Measurements from ENCODE around the gene TBCK. TPM values are rescaled to one million over a fixed set of nuclear protein-coding genes. Genes with fewer than 3 reads are reported as not detected.

TBCK gene
- total and polyA plus RNA-seq, 2 donors (not counting 3 experiments of a cell fraction or from before 2014, with no cell fraction given): 18.2 to 38.6 TPM

DNA sequence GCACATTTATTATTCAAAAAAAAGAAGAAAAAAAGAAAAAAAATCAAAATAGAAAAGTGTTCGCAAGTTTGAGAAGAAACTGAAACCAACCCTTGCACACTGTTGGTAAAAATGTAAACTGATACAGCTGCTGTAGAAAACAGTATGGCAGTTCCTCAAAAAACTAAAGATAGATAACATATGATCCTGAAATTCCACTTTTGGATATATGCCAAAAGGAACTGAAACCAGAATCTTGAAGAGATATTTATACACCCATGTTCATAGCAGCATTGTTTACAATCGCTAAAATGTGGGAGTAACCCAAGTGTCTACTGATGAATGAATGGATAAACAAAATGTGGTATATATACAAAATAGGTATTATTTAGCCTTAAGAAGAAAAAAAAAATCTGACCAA lies 155.4 kb downstream of the TBCK start:
- CTCF ChIA-PET: no interaction called here

More for the DNA sequence above, 155.4 kb downstream of the TBCK start:
- Histone ChIP-seq H2AFZ (ENCODE audit: low read depth, low read length) (no peak overlapping the region), H3K79me2 (ENCODE audit: control insufficient read depth, insufficient read depth, low read length) (no peaks in the 10 kb centered on the region), H3K36me3 (ENCODE audit: control insufficient read depth in 2 of 2, extremely low read depth in 1 of 2, insufficient read depth in 2 of 2, low read length in 2 of 2) (no peaks in the 10 kb centered on the region), H4K20me1 (replicated peaks; ENCODE audit: control insufficient read depth, extremely low read depth, insufficient read depth, low read length) (no peaks in the 10 kb centered on the region), H3K4me1 (ENCODE audit: control insufficient read depth, extremely low read depth, insufficient read depth, low read length) (no peaks in the 10 kb centered on the region), H3K9me1 (replicated peaks; ENCODE audit: control insufficient read depth, extremely low read depth, insufficient read depth, low read length) (no peaks in the 10 kb centered on the region), H3K9ac (replicated peaks; ENCODE audit: extremely low read depth, insufficient read depth, low read length) (no peak overlapping the region), H3K4me2 (ENCODE audit: insufficient read depth, low read length) (no peak overlapping the region), H3K27ac (ENCODE audit: insufficient read depth, low read depth, low read length) (no peak overlapping the region), H3K27me3 (ENCODE audit: control insufficient read depth in 2 of 2, insufficient read depth in 2 of 2, low read length in 2 of 2) (no peaks in the 10 kb centered on the region), H3K4me3 (replicated peaks in 1 of 3; ENCODE audit: insufficient read depth in 1 of 3, low read depth in 1 of 3, low read length in 3 of 3) (no peak overlapping the region), H3K9me3 (replicated peaks; ENCODE audit: control insufficient read depth, insufficient read depth, low read length) (no peaks in the 10 kb centered on the region)
- TF ChIP-seq FOS (IDR thresholded peaks at IDR 0.05; ENCODE audit: borderline replicate concordance, insufficient read depth, low read length) (no peak), POLR2AphosphoS5 (IDR thresholded peaks at IDR 0.05; ENCODE audit: insufficient read depth, low read depth, low read length) (no peak), GATA2 (IDR thresholded peaks at IDR 0.05; ENCODE audit: insufficient read depth, insufficient read length, low read depth, low read length) (no peak), JUN (IDR thresholded peaks at IDR 0.05; ENCODE audit: borderline replicate concordance, insufficient read depth, insufficient read length, low read depth) (no peak), EZH2 (IDR thresholded peaks at IDR 0.05; ENCODE audit: borderline replicate concordance, low read depth, low read length, severe bottlenecking) (no peak), MYC (IDR thresholded peaks at IDR 0.05; ENCODE audit: low read depth, low read length) (no peak), POLR2A (IDR thresholded peaks at IDR 0.05; ENCODE audit: low read depth, low read length) (no peak)
- TF ChIP-seq, protein P1, sequence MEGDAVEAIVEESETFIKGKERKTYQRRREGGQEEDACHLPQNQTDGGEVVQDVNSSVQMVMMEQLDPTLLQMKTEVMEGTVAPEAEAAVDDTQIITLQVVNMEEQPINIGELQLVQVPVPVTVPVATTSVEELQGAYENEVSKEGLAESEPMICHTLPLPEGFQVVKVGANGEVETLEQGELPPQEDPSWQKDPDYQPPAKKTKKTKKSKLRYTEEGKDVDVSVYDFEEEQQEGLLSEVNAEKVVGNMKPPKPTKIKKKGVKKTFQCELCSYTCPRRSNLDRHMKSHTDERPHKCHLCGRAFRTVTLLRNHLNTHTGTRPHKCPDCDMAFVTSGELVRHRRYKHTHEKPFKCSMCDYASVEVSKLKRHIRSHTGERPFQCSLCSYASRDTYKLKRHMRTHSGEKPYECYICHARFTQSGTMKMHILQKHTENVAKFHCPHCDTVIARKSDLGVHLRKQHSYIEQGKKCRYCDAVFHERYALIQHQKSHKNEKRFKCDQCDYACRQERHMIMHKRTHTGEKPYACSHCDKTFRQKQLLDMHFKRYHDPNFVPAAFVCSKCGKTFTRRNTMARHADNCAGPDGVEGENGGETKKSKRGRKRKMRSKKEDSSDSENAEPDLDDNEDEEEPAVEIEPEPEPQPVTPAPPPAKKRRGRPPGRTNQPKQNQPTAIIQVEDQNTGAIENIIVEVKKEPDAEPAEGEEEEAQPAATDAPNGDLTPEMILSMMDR (IDR thresholded peaks at IDR 0.05; ENCODE audit: extremely low read depth in 1 of 2, insufficient read depth in 1 of 2, low read depth in 1 of 2, low read length in 2 of 2): no peak
- TF ChIP-seq, protein P2, sequence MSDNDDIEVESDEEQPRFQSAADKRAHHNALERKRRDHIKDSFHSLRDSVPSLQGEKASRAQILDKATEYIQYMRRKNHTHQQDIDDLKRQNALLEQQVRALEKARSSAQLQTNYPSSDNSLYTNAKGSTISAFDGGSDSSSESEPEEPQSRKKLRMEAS (IDR thresholded peaks at IDR 0.05; ENCODE audit: insufficient read depth, insufficient read length): no peak
- dilution Hi-C loops (cut with MboI; ENCODE audit: extremely low pct_ligation_motif_present, low sequenced_read_pairs) (no loop called here), intact Hi-C loops (cut with micrococcal nuclease) (no loop called here)
- FAIRE-seq: no peak
- no peak for DNase-seq (ENCODE audit: low read depth, low spot score)
- POLR2A ChIA-PET: no interaction called here
- BruUV-seq (replicated peaks): no TSS peak
